Suppressor macrophage treated with lipopolysaccharide for 1 hour (primary cell): ENCODE data around the gene PTPRF.

Experiments used
- DNase-seq, 3 donors: peaks; one replicate each; pipeline ENCODE4 v3.0.0-alpha.2; 2020 to 2022

PTPRF gene

GRCh38 chr1:43513471-43514173 lies 17.1 kb upstream of the PTPRF start:
- DNase-seq = no peak

GRCh38 chr1:43518935-43519686 lies 11.6 kb upstream of the PTPRF start:
- peak in 1 of 3 donors; percentile 22 for DNase-seq

GRCh38 chr1:43520100-43520778 lies 10.4 kb upstream of the PTPRF start:
- DNase-seq = peak in 1 of 3 donors; percentile 28

GRCh38 chr1:43521078-43521477 lies 9.6 kb upstream of the PTPRF start:
- DNase-seq = no peak

GRCh38 chr1:43521756-43522155 lies 8.9 kb upstream of the PTPRF start:
- DNase-seq = peak; percentile 69 to 84 (median 83)

GRCh38 chr1:43522431-43522775 lies 8.3 kb upstream of the PTPRF start:
- DNase-seq = peak in 1 of 3 donors; percentile 20

GRCh38 chr1:43522776-43523480 lies 7.8 kb upstream of the PTPRF start:
- DNase-seq = peak; percentile 83 to 90 (median 86)

- no peak for DNase-seq
Measured at GRCh38 chr1:43524804-43525203, 5.9 kb upstream of the PTPRF start.

- DNase-seq = no peak
Measured at GRCh38 chr1:43526002-43526401, 4.7 kb upstream of the PTPRF start.

GRCh38 chr1:43527111-43527878 lies 3.4 kb upstream of the PTPRF start:
- DNase-seq = no peak

- DNase-seq = peak; percentile 87 to 93 (median 91)
Measured at GRCh38 chr1:43529206-43529731, 1.4 kb upstream of the PTPRF start.

- DNase-seq = peak in 1 of 3 donors; percentile 38
Measured at GRCh38 chr1:43531107-43531905, 623 bp downstream of the PTPRF start.

- DNase-seq = no peak
Measured at GRCh38 chr1:43531906-43532584, 1.4 kb downstream of the PTPRF start.

- DNase-seq = no peak
Measured at GRCh38 chr1:43532716-43533115, 2.0 kb downstream of the PTPRF start.

- DNase-seq = no peak
Measured at GRCh38 chr1:43533584-43533983, 2.9 kb downstream of the PTPRF start.

- DNase-seq = no peak
Measured at GRCh38 chr1:43534256-43534655, 3.6 kb downstream of the PTPRF start.

- no peak for DNase-seq
Measured at GRCh38 chr1:43536196-43536863, 5.6 kb downstream of the PTPRF start.

- DNase-seq = no peak
Measured at GRCh38 chr1:43536864-43537358, 6.2 kb downstream of the PTPRF start.

- no peak for DNase-seq
Measured at GRCh38 chr1:43537423-43538142, 6.9 kb downstream of the PTPRF start.
